ENCODE measurements around the gene MPP2.

MPP2 gene

DNA sequence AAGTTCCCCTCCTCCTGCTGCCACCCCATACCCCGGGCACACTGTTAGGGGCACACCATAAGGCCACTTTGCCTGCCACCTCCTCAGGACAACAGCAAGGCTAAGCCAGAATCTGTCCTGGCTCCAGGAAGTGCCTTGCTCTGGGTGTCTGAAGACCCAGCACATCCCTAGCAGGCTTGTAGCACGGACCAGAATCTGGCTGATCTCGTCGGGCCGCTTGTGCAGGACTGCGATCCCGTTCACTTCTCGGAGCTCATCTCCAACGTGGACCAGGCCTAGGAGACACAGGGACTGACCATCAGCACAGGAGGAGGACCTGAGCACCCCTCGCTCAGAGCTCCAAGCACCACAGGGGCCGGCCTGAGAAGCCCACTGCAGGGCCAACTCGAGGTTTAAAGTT, 81.8 kb downstream of the MPP2 start:
- DNase-seq (ENCODE audit: low read depth in 4 of 4, low spot score in 1 of 4), result no peak
